Muscle layer of colon (tissue), 2 donors: Measurements from ENCODE around the gene ZNF526.

Experiments
- H3K27ac ChIP-seq: one replicate; pipeline ENCODE4 v1.7.0; 2013; ENCODE audit warnings: low read depth, mild to moderate bottlenecking, low read length, moderate library complexity
- H3K27me3 ChIP-seq, 2 donors: one replicate each; pipeline ENCODE4 v1.7.0; 2013; ENCODE audit warnings: low read length in 2 of 2, mild to moderate bottlenecking in 2 of 2; ENCODE audit not compliant: insufficient read depth in 2 of 2, control insufficient read depth in 1 of 2
- H3K36me3 ChIP-seq: one replicate; pipeline ENCODE4 v1.7.0; 2013; ENCODE audit warnings: mild to moderate bottlenecking, low read length; ENCODE audit not compliant: insufficient read depth
- H3K4me1 ChIP-seq: one replicate; pipeline ENCODE4 v1.7.0; 2013; ENCODE audit warnings: mild to moderate bottlenecking, low read length; ENCODE audit not compliant: insufficient read depth
- H3K4me3 ChIP-seq, 2 donors: one replicate each; pipeline ENCODE4 v1.7.0; 2013; ENCODE audit warnings: low read length in 2 of 2, low read depth in 1 of 2, mild to moderate bottlenecking in 1 of 2, moderate library complexity in 1 of 2
- H3K9ac ChIP-seq: one replicate; pipeline ENCODE4 v1.7.0; 2013; ENCODE audit warnings: low read length
- H3K9me3 ChIP-seq: one replicate; pipeline ENCODE4 v1.7.0; 2013; ENCODE audit warnings: mild to moderate bottlenecking, low read length
- donor health status: abdominal sarcoma.
- donor health status: Adenocarcinoma of cecum.

ZNF526 gene

GRCh38 chr19:42272535-42272897, 52.4 kb downstream of the ZNF526 start:
- Histone ChIP-seq H3K4me1 (peaks cover 44% of the 10 kb centered on the region), H3K36me3 (peaks cover 25% of the 10 kb centered on the region), H3K9ac (no peak overlapping the region), H3K9me3 (no peaks in the 10 kb centered on the region), H3K27me3 (no peaks in the 10 kb centered on the region), H3K27ac (no peak overlapping the region), H3K4me3 (no peak overlapping the region)

GRCh38 chr19:42272989-42273406, 52.9 kb downstream of the ZNF526 start:
- no peaks in the 10 kb centered on the region for H3K9me3 ChIP-seq
- peaks cover 25% of the 10 kb centered on the region for H3K36me3 ChIP-seq
- H3K27me3 ChIP-seq: no peaks in the 10 kb centered on the region
- H3K27ac ChIP-seq: no peak overlapping the region
- no peak overlapping the region for H3K9ac ChIP-seq
- no peak overlapping the region for H3K4me3 ChIP-seq
- peaks cover 45% of the 10 kb centered on the region for H3K4me1 ChIP-seq

GRCh38 chr19:42273407-42274064, 53.4 kb downstream of the ZNF526 start:
- Histone ChIP-seq H3K4me3 (no peak overlapping the region), H3K27ac (no peak overlapping the region), H3K9me3 (no peaks in the 10 kb centered on the region), H3K27me3 (no peaks in the 10 kb centered on the region), H3K9ac (no peak overlapping the region), H3K4me1 (peaks cover 51% of the 10 kb centered on the region), H3K36me3 (peaks cover 25% of the 10 kb centered on the region)

- Histone ChIP-seq H3K9me3 (no peaks in the 10 kb centered on the region), H3K36me3 (peaks cover 25% of the 10 kb centered on the region), H3K9ac (no peak overlapping the region), H3K4me3 (no peak overlapping the region), H3K27me3 (no peaks in the 10 kb centered on the region), H3K27ac (peak overlapping the region; percentile 35), H3K4me1 (peaks cover 57% of the 10 kb centered on the region)
Measured at GRCh38 chr19:42274065-42274682, 54.1 kb downstream of the ZNF526 start.

- H3K27ac ChIP-seq: peak overlapping the region; percentile 35
- peaks cover 59% of the 10 kb centered on the region for H3K4me1 ChIP-seq
- H3K9me3 ChIP-seq: no peaks in the 10 kb centered on the region
- no peak overlapping the region for H3K4me3 ChIP-seq
- H3K27me3 ChIP-seq: no peaks in the 10 kb centered on the region
- no peak overlapping the region for H3K9ac ChIP-seq
- peaks cover 25% of the 10 kb centered on the region for H3K36me3 ChIP-seq
Measured at GRCh38 chr19:42275103-42275502, 55.0 kb downstream of the ZNF526 start.

- peaks cover 25% of the 10 kb centered on the region for H3K36me3 ChIP-seq
- H3K4me3 ChIP-seq: no peak overlapping the region
- no peaks in the 10 kb centered on the region for H3K27me3 ChIP-seq
- H3K9ac ChIP-seq: no peak overlapping the region
- H3K4me1 ChIP-seq: peaks cover 54% of the 10 kb centered on the region
- H3K27ac ChIP-seq: no peak overlapping the region
- H3K9me3 ChIP-seq: no peaks in the 10 kb centered on the region
Measured at GRCh38 chr19:42275517-42275916, 55.4 kb downstream of the ZNF526 start.

- Histone ChIP-seq H3K9me3 (no peaks in the 10 kb centered on the region), H3K36me3 (peaks cover 23% of the 10 kb centered on the region), H3K27me3 (no peaks in the 10 kb centered on the region), H3K4me3 (no peak overlapping the region), H3K9ac (no peak overlapping the region), H3K4me1 (peaks cover 48% of the 10 kb centered on the region), H3K27ac (no peak overlapping the region)
Measured at GRCh38 chr19:42276284-42276683, 56.2 kb downstream of the ZNF526 start.

GRCh38 chr19:42276821-42277220, 56.7 kb downstream of the ZNF526 start:
- peaks cover 50% of the 10 kb centered on the region for H3K4me1 ChIP-seq
- no peaks in the 10 kb centered on the region for H3K27me3 ChIP-seq
- peaks cover 18% of the 10 kb centered on the region for H3K36me3 ChIP-seq
- H3K4me3 ChIP-seq: no peak overlapping the region
- H3K27ac ChIP-seq: no peak overlapping the region
- H3K9ac ChIP-seq: peak overlapping the region; percentile 44
- no peaks in the 10 kb centered on the region for H3K9me3 ChIP-seq
